ENCODE results near the gene SPTLC1.
"Not testable (repeated sequence)": the region's sequence is repeated elsewhere in the genome, so short reads cannot be mapped to it uniquely, and the experiment has no call there.

Gene SPTLC1

DNA sequence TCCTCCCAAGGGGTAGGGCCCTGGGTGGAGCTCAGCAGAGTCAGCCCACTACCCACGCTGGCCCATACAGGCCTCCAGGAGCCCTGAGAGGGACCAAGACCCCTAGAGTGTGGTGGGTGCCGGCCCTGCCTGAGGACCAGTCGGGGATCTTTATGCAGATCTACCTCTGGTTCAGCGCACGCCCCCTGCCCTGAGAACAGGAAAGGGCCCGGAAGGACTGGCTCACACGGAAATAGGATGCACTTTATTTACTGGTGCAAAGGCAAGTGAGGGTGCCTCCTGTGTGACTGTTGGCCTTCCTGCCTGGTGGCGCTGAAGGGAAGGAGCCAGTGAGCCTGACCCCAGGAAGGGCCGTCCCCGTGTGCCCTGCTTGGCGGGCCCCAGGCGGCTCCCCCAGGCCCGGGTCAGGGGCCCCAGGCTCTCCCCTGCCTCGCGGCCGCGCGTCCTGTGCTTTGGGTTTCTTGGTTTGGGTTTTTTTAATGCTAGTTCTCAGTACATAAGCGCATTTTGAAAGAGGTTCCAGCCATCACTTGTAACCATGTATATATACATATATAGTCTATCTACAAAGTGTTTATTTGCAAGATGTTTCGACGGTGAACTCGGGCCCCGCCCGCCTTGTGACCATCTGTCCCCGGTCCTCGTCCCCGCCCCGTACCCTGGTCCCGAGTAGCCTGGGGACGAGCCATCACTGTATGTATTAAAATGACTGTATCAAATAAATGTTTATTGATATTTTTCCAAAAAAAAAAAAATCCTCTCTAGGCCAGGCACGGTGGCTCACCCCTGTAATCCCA is 88.8 kb downstream of the SPTLC1 start:
- no peak for DNase-seq

DNA sequence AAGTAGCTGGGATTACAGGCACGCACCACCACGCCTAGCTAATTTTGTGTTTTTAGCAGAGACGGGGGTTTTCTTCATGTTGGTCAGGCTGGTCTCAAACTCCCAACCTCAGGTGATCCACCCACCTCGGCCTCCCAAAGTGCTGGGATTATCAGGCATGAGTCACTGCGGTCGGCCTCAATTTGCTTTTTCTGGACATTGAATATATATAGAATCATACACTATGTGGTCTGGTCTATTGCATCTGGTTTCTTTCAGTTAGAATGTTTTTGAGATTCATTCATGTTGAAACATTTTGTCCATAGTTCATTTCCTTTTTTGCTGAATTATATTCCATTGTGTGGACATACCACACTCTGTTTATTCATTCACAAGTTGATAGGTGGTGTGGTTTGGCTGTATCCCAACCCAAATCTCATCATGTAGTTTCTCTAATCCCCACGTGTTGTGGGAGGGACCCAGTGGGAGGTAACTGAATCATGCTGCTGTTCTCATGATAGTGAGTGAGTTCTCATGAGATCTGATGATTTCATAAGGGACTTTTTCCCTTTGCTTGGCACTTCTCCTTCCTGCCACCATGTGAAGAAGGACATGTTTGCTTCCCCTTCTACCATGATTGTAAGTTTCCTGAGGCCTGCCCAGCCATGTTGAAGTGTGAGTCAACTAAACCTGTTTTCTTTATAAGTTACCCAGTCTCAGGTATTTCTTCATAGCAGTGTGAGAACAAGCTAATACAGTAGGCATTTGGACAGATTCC is 93.2 kb downstream of the SPTLC1 start:
- peak; percentile 7 for DNase-seq

DNA sequence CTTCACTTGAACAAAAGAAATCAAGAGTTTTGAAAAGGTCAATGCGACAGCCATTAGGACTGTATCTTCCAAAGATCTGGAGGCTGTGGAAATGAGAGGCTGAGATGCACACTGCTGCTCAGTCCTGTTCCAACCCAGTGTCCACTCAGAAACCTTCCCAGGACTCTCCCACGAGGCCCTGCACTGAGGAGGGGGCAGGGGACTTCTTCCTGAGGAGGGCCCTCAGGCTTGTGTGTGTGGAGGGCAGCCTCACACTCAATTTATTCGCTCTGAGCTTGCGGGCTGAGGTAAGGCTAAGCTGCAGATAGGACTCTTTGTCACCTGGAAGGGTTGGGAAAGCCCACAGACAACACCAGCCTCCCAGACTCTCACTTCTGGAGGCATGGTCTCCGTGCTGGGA is 95.6 kb downstream of the SPTLC1 start:
- DNase-seq, result no peak

DNA sequence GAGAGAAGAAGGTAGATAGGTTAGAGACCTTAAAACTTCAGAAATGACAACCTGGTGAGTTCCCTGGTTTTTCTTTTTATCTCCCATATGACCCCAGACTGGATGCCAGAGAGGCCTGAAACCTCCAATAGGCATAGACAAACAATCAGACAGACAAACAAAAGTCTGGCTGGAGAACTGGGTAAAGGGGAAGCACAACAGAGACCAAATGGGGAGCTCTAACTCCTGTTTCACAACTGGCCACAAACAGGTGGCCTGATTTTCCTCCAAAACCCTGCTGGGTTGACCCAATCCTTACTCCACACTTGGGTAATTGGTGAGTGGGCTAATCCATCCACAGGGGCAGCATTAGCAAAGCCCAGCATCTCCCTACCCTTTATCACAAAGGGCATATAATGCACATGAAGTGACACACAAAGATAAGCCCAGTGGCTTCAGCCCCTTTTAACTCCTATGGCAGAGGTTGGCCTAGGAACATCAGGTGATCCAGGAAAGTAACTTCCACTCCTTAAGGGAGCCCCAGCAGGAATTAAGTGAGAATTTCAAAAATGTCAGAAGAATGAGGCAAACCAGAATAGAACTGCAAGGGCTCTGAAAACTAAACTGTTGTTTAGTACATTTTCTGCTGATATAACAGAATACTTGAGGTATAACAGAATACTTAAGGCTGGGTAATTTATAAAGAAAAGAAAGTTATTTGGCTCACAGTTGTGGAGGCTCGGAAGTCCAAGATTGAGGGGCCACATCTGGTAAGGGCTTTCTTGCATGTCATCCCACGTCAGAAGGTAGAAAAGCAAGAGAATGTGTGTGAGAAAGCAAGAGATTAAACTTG is 104.3 kb downstream of the SPTLC1 start:
- DNase-seq, result no peak

DNA sequence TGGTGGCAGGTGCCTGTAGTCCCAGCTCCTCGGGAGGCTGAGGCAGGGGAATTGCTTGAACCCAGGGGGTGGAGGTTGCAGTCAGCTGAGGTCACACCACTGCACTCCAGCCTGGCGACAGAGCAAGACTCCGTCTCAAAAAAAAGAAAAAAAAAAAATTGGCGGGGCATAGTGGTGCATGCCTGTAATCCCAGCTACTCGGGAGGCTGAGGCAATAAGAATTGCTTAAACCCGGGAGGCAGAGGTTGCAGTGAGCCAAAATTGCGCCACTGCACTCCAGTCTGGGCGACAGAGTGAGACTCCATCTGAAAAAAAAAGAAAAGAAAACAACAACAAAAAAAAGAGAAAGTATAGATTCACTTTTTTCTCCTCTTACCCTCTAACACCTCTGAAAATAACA is 105.0 kb downstream of the SPTLC1 start:
- DNase-seq, result not testable (repeated sequence)

DNA sequence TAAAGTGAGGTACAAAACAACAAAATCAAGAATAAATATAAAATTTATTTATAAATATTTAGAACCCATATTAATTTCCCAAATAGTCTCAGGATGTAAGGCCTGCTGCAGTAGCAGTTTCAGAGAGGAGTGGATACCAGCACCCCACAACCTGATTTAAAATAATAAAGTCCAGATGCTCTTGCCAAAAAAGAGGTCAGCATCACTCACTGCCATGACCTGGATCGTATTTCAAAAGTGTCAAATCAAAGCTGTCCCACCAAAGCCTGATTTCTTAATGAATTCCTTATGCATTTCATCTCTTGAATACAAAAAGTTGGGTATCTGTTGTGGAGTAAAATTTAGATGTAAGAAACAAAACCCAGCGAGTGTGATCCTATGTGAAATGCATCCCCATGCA is 107.2 kb downstream of the SPTLC1 start:
- DNase-seq, result no peak

DNA sequence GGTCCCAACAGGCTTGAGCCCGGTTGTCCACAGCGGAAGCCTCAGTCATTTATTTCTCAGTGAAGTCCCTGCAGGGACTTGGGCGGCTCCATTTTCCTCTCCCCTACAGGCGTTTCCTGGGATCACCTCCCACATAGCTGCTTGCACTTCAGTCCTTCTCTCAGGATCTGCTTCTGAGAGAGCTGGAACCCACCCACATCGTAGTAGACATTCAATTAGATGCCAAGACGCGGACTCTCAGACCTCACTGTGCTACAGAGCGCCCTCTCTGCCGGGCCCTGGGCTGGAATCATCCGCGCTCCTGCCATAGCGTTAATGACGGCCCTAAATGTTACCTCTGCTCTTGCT is 111.2 kb downstream of the SPTLC1 start:
- no peak for DNase-seq

DNA sequence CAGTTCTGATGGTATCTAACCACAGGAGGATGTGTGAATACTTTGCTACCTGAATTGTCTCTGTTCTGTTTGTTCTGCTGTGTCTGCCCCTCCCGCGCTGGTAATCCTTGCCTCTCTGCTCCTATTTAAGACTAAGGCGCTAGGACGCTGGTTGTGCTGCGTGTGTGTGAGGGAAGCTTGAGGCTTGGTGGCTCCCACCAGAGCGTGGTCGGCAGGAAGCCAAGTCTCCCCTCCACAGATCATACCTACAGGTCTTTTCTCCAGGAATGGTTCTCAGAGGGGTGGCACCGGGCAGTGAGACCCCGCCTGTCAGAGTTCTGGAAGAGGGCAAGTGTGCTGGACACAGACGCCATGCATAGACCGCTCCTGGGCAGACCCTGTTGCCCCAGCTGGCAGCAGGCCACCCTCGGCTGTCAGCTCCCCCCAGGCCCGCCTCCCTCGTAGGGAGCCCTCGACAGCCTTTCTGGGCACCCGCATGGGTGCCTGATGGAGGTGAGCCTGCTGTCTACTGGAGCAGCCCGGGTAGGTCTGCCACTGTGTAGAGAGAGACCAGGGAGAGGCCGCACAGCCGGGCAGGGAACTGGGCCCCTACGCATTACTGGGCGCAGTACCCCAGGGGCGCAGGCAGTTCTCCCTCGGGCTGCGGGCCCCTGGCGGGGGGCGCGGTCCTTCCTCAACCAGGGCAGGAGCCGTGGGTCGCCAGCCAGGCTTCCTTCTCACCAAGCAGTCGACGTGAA is 111.7 kb downstream of the SPTLC1 start:
- DNase-seq, result no peak

DNA sequence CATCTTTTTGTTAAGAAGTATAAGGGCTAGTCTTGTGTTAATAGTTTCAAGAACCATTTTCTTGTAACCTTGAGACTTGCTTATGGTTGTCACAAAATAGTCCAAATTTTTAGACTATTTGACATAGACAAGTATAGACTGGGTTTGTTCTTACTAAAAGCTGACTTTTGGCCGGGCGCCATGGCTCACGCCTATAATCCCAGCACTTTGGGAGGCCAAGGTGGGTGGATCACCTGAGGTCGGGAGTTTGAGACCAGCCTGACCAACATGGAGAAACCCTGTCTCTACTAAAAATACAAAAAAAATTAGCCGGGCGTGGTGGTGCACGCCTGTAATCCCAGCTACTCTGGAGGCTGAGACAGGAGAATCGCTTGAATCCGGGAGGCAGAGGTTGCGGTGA is 113.3 kb downstream of the SPTLC1 start:
- DNase-seq, result not testable (repeated sequence)

DNA sequence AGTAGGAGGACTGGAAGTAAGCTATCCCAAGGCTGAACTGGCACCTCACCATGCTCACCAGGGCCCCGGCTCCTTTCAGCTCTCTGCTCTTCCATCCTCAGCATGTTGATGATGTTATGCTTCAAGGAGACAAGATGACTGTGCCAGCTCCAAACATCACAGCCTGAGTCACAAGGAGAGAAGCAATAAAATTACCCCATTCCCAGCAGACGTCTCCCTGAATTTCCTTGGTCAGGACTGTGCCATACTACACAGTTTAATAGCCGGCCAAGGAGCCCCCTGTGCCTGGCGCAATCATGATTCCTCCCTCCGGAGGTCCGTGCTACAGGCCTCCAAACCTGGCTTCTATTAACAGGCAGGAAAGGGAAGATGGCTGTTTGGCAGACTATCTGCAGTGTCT is 114.0 kb downstream of the SPTLC1 start:
- no peak for DNase-seq

DNA sequence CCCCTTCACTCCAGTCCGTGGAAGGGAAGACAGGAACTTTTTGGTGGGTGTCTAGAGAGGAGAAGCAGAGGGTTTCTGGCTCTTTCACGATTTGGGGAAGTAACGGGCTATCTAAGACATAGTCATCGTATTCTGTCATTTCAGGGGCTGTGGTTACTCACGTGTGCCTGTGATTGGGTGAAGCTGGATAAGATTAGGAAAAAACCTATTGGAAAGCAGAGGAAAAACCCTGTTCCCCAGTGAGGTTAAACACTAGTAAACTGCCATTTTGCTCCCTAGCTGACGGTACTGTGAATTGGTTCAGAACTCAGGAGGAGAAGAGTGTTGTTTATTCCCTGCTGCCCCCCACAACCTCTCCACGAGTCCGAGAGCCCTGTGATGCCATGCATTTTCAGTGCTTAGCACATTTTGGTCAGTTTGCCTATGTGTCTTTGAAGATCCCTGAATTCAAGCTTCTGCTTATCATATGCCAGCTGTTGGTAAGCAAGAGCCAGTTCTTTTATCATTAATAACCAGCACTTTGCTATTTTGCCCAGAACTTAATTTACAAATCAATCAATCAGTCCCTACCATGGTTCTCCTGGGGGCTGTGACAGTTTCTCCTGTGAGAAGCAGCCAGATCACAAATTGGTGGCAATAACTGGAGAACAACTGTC is 120.1 kb downstream of the SPTLC1 start:
- DNase-seq, result no peak

DNA sequence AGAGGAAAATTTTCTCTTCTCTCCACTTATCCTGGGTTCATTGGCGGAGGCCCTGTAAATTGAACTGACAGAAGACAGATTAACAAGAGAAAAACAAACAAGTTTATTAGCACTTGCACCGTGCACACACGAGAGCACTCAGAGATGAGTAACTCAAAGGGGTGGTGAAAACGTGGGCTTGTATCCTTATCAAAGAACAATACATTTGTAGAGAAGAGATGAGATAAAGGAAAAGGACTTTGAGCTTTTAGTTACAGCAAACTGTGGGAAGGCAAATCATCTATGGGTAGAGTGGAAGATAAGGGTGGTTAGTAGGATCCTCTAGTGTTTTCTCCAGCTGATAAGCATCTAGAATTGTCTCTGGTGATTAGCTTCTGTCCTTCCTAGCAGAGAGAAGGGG is 120.8 kb downstream of the SPTLC1 start:
- no peak for DNase-seq

DNA sequence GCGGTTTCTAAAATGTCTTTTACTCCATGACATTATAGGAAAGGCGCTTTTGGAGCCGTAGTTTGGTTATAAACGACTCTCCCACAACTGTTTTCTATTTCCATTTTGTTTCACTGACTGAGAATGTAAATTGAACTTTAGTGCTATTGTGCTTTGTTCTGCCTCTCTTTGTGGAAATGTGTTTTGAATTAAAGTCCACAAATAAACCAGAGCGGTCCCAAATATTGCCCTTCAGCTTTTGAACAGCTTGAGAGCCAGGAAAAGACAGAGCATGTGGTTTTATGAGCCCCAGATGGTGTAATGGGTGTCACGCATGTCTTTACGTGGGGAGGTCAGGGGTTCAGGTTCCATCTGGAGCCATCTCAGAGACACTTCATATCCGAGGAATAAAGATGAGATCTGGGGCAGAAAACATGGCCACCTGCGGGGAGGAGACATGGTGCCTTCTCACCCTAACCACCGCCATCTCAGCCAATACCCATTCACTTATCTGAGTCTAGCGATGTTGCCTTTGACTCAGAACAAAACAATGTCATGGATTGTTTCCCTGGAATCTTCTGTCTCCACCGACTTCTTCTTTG is 122.7 kb downstream of the SPTLC1 start:
- no peak for DNase-seq

DNA sequence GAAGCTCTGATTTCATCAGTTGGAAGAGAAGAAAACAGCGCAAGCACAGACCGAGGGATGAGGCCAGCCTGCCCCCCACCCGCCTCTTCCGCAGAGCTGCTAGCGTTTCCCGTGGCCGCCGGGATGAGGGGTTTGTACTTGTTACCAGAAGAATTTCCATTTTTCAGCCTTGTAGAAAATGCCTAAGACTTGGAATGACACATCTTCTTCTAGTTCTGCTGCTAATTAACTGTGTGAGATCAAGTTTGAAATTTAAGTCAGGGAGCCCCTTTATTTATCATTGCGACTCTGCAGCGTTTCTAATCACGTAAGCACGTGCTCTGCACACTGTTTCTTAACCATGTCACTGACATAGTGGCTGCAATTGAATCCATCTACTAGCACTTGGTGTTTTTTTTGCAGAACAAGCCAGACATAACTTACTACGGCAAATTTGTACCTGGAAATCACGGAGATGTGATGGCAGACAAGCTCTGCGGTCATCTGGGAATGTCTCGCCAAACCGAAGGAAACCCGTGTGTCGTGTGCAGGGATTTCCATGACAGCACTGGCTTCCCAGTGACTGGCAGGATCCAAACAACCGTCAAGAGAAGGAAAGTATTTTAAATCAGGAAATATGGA is 123.4 kb downstream of the SPTLC1 start:
- DNase-seq, result no peak

DNA sequence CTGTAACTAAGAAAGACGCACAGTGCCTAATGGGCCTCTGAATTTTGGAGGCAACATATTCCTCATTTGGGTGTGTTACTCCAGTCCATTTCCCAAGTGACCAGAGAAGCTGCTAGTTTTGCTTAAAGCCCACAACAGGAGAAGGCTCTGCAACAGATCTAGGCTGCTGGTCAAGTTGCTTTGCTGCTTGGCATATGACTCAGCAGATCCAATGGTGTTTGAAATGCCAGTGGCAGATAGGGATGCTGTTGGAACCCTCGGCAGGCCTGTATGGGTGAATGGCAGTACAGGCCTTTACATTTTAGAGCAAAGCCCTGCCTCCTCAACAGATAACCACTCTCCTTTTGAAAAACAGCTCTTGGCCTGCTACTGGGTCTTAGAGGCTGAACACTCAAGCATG is 129.0 kb downstream of the SPTLC1 start:
- DNase-seq, result no peak

DNA sequence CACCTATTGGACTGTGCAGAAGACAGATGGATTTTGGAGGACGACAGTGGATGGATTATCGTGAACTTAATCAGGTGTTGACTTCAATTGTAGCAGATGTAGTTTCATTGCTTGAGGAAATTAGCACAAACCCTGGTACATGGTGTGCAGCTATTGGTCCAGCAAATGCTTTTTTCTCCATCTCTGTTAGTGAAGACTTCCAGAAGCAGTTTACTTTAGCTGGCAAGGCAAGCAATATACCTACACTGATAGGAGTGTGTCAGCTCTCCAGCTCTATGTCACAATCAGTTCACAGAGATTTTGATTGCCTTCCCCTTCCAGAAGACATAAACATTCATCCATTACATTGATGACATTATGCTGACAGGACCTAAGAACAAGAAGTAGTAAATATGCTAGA is 129.5 kb downstream of the SPTLC1 start:
- DNase-seq, result no peak

Data from activated naive CD4-positive, alpha-beta T cell treated with Interleukin-2 at 50 U/mL for 16 hours (primary cell).